Hepatic stellate cell (primary cell): ENCODE results near the gene PCBD2.

Experiments
- DNase-seq: peaks from one replicate; pipeline ENCODE4 v3.0.0; 2011; ENCODE audit warnings: low spot score

Gene PCBD2

GRCh38 chr5:135007749-135008363 lies 102.9 kb downstream of the PCBD2 start:
- no peak for DNase-seq

- DNase-seq: no peak
These were observed 103.6 kb downstream of the PCBD2 start for GRCh38 chr5:135008556-135008955.

GRCh38 chr5:135008981-135009735 lies 104.2 kb downstream of the PCBD2 start:
- no peak for DNase-seq

- DNase-seq: no peak
These were observed 105.0 kb downstream of the PCBD2 start for GRCh38 chr5:135009736-135010501.

- DNase-seq: no peak
These were observed 105.8 kb downstream of the PCBD2 start for GRCh38 chr5:135010502-135011354.

- no peak for DNase-seq
These were observed 106.6 kb downstream of the PCBD2 start for GRCh38 chr5:135011355-135012032.

- no peak for DNase-seq
These were observed 107.2 kb downstream of the PCBD2 start for GRCh38 chr5:135012033-135012588.
